Measurements from ENCODE around the gene CCDC93.
"Not testable (repeated sequence)": the region's sequence is repeated elsewhere in the genome, so short reads cannot be mapped to it uniquely, and the experiment has no call there.

Gene CCDC93

DNA sequence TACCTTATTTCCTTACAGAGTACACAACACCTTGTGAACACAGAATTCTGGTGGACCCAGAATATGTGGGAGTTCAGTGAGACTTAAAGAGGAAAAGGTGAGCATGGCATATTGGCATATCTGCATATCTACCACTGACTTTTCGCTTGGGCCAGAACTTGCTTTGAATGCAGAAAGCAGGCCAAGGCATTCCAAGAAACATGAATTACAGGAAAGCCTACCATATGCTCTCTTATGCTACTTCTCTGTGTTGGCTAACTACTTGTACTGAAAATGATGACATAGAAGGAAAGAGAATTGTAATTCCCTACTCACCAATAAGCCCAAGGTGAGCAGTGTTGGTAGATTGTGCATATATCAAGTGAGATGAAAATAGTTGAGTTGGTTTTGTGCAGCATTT, 31.4 kb upstream of the CCDC93 start:
- DNase-seq (ENCODE audit: low read depth, low spot score) = no peak

DNA sequence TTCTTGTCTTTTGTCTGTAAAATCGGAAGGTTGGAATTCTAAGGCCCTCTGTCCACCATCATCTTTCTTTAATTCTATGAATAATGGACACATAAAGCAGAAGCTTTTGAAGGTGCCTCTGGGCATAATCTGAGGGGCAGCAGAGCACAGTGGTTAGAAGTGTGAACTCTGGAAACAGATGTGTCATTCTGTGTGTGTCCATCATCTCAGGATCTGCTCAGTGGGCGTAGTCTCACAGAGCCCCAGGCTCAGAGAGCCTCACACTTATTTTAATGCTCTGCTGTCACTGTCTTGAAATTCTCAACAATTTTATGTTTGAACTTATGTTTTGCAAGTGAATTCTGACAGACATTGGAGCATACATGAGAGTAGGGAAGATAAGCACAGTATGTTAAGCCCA, 31.0 kb upstream of the CCDC93 start:
- DNase-seq (ENCODE audit: low read depth, low spot score) = no peak

DNA sequence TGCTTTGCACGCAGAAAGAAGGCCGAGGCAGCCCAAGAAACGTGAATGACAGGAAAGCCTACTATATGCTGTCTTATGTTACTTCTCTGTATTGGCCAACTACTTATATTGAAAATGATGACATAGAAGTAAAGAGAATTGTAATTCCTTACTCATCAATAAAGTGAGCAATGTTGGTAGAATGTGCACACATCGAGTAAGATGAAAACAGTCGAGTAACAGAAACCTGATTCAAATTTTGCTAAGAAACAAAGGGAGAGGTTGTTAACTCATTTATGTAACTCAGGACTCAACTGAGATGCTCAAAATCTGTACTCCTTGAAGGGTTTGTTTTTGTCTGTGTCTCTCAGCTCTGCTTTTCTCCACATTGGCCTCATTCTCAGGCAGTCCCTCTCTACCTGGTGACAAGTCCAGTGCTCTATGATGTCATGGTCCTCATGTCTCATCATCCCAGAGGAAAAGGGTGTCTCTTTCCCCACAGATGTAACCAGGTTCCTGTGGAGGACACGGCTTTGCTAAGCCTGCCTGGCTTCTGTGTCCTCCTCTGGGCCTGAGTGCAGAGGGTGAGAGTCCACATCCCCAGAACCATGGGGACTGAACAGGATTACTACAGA, 30.3 kb upstream of the CCDC93 start:
- DNase-seq (ENCODE audit: low read depth, low spot score) = no peak

DNA sequence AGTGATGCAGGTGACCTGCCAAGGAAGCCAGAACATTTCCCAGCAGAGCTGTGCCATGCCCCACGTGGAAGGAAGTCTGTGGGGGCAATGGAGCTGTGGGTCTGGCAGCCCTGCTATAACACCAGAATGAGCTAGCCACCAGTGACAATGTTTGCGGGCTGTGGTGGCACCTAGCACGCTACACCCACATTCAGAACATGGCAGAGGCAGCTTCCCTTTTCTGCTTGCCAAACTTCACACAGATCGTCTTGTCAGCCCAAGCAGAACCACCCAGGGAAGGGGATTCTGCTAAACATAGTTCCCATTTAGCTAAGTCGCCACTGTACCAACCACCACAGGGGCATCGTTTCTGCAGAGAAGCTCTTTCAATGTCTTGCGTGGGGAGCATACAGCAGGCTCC, 27.0 kb upstream of the CCDC93 start:
- no peak for DNase-seq (ENCODE audit: low read depth, low spot score)

DNA sequence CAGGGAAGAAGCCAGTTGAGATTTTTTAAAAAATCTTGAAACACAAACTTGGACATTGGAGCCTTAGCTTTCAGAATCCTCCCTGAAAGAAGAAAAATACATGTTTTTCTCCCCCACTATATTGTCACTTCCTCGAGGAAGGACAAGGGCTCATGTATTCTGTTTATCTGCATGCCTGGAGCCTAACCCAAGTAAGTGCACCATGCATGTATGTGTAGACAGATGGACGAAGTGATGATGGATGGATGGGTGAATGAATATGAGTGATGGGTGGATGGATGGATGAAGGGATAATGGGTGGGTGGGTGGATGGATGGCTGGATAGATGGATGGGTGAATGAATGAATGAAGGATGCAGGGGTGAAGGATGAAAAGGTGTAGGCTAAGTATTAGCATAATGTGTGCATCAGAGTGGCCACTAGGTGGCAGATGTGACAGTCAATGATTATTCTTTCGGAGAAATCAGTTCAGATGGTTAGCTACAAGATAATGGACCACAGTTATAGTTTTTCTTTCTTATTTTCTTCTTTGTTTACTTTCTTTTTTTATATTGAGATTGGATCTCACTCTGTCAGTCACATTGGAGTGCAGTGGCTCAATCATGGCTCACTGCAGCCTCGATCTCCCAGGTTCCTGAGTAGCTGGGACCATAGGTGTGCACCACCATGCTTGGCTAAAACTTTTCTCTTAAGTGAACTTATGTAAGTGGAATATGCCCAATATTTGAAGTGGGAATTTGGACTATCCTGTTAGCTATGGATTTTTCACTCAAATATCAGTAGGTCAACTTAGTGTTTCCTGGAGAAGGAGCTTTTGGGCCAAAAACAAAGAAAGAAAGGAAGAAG, 18.5 kb upstream of the CCDC93 start:
- no peak for DNase-seq (ENCODE audit: low read depth, low spot score)

DNA sequence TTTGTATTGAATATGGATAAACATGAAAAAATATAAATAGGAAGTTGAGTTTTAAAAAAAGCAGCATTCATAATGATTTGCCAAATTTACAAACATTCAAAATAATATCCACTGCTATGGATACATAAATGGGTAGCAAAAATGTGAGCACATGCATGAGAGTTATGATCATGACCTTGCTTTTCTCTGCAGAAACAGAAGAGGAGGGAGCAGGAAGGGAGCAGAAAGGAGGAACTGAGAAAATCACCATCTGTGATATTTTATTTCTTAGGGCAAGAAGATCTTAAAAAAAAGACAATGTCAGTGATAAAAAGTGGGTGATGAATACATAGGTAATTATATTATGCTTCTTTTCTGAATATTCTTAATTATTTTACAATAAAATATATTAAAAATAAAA, 17.7 kb upstream of the CCDC93 start:
- DNase-seq (ENCODE audit: low read depth, low spot score) = no peak

DNA sequence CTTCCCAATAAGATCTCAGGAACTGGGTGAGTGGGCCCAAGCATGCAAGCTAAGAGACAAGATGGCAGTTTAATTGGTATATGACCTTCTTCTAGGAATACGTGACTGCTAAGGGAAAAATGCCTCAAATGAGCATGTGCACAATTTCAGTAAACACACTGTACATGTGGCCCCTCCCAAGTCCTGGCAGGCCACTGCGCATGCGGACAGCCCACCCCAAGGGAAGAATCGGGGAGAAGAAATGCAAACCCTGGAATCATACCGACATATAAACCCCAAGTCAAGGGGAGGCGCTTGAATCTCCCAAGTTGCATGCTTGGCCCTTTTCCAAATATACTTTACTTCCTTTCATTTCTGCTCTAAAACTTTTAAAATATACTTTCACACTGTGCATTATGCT, 15.2 kb upstream of the CCDC93 start:
- DNase-seq (ENCODE audit: low read depth, low spot score) = no peak

DNA sequence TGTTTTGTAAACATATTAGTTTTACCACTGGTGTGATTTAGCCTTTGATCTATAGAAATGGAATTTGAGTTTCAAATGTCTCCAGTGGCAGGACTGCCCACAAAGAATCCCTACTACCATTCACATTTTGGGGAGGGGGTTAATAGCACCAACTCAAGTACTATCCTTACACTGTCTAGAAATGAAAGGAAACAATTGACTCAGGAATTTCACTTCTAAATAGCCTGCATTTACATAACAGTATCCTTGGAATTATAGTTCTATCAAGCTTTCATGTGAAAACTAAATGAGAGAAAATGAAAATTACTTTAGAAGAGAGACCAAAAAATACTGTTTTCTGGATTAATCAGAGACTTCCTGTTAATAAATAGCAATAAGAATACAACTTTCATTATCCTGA, 7.5 kb upstream of the CCDC93 start:
- no peak for DNase-seq (ENCODE audit: low read depth, low spot score)

DNA sequence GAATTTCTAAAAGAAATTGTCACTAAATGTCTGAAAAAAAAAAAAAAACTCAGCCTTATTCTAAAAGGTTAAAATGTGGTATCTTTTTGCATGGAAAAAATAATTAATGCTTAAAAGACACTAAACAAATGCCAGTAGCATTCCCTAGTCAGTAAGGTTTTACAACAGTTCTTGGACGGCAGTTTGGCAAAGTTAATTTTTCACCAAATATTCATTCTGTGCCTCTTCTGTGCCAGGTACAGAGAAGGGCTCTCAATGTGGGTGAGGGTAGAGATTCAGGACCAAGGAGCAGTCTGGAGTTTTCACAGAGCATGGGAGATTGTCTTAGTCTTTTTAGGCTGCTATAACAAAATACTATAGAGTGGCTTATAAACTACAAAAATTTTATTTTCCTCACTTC, 6.0 kb upstream of the CCDC93 start:
- no peak for DNase-seq (ENCODE audit: low read depth, low spot score)

DNA sequence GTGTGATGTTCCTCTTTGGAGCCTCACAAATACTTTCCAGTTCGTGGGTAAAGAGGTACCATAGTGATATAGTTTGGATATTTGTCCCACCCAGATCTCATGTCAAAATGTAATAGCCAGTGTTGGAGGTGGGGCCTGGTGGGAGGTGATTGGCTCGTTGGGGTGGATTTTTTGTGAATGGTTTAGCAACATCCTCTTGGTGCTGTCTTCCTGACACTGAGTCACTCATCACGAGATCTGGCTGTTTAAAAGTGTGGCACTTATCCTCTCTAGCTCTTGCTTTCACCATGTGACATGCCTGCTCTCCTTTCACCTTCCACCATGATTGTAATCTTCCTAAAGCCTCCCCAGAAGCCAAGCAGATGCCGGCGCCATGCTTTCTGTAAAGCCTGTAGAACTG, 3.0 kb upstream of the CCDC93 start:
- DNase-seq (ENCODE audit: low read depth, low spot score) = no peak

DNA sequence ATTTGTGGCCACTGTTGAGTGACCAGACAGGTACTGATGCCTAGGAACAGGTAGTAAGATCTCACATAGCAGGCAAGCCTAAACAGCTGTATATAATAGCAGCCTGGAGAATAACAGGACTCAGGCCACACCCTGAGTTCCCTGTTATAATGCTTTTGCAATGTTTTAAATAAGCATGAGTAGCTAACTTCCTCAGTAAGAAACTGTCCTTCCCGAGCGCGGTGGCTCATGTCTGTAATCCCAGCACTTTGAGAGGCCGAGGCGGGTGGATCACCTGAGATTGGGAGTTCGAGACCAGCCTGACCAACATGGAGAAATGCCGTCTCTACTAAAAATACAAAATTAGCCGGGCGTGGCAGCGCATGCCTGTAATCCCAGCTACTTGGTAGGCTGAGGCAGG, 1.9 kb upstream of the CCDC93 start:
- not testable (repeated sequence) for DNase-seq (ENCODE audit: low read depth, low spot score)

DNA sequence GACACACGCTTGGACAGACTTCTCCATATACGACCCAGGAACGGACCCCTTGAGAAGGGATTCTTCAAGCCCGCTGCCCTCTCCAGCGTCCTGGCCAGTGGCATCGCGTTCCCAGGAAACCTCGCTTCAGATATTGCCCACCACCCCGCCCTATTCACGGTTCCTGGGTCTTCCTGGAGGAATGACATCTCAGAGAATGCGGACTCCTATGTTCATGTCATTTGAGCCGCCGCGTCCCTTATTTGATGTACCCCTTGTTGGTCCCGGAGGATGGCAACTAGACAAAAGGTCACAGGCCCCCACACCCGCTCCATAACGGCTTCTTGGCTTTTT, 588 bp upstream of the CCDC93 start:
- no peak for DNase-seq (ENCODE audit: low read depth, low spot score)

DNA sequence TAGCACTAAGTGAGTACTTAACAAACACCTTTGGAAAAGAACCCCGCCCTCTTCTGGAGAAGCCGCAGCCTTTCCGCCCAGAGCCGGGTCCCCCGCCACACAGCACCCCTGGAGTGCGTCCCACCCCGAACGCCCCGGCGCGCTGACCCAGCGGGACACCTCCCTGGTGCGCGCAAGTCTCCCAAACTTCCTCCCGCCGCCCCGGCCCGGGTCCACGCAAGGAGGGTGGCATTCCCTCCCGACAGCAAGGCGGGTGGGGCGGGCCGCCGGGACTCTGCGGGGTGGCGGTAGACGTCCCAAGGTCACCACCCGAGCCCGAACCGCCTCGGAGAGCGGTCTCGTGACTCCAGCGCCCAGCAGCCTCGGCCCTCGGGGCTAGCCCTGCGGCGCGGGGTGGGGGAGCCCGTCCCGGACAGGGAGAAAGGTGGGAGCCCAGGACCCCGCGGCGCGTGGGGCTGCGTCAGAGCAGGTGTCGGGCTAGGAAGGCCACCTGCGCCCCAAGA, 598 bp downstream of the CCDC93 start:
- DNase-seq (ENCODE audit: low read depth, low spot score) = no peak

DNA sequence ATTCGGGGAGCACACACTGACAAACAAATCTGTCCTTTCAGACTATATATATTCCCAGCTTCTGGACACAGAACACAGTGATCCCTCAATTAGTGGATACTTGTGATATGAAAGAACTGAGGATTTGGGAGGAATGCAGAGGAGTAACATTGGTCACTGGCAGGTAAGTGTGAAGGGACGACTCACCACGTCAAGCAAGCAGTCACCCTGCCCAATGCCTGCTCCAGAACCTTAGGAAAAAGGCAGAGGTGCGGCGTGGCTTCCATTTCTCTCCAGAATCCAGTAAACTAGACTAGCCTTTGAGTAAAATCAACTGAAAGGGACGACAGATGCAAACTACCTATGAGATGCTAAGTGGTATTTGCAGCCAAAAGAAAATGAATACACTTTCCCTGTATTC, 1.1 kb downstream of the CCDC93 start:
- no peak for DNase-seq (ENCODE audit: low read depth, low spot score)

DNA sequence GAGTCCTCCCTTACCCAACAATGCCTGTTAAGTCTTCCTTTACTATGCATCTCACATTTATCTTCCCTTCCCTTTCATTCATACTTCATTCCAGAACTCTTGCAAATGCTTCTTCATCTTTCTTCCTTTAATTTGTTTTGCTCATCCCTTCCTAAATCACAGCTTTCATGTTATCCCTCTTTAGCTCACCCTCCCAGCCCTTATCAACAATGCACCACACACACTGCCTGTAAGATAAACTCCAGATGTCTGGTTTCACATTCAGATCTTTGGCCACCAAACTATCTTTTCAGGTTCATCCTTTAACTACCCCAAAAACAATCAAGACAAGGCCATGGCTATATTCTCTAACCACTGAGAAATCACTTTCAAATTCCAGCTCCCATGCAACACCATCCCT, 3.4 kb downstream of the CCDC93 start:
- DNase-seq (ENCODE audit: low read depth, low spot score) = no peak

DNA sequence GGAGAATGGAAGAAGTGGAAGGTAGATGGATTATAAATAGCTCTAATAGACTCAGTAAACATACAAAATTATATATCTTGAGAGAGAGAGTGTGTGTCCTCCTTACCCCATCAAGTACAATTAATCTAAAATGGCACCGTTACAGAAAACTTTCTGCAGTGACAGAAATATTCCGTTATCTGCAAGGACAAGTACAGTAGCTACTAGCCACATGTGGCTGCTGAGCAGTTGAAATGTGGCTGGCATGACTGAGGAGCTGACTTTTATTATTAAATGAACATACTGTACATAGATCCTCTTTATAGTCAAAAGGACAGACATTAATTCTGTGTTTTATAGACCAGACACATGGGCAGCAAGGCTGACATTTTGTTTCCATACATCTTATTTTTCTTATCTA, 7.0 kb downstream of the CCDC93 start:
- no peak for DNase-seq (ENCODE audit: low read depth, low spot score)

DNA sequence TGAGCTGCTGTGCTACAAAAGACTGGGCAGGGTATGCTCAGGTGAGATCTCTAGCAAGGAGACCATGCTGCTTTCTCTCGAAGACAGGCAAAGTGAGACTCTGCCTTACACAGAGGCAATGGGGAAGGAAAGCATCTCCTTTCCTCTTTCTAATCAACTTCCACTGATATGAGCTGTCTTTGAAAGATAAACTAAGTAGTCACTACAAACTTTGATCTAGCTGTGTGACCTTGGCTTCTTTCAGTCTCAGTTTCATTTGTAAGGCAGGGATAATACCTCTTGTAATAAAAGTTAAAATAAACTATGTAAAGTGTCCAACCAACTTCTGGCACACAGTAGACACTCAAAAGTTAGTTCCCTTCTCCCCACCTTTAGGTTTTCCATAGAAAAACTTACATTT, 7.5 kb downstream of the CCDC93 start:
- no peak for DNase-seq (ENCODE audit: low read depth, low spot score)

DNA sequence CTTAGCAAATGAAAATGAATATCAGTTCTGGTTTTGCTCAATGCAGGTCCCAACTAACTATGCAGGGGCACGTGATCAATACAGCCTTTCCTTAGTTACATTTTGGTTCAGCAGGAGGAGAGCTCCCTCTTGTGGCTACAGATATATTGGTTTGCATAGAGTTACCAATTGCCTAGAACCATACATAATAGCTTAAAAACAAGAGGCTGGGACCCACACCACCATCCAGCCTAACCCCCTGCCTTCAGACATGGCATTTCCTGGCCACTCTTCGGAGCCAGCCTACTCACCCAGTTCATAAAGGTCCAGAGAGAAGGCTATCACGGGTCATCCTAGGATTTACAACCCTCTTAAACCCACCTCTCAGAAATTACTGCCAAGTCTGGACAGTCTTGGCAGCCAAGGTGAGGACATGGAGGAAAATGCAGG, 10.5 kb downstream of the CCDC93 start:
- peak; percentile 65 for DNase-seq (ENCODE audit: low read depth, low spot score)

DNA sequence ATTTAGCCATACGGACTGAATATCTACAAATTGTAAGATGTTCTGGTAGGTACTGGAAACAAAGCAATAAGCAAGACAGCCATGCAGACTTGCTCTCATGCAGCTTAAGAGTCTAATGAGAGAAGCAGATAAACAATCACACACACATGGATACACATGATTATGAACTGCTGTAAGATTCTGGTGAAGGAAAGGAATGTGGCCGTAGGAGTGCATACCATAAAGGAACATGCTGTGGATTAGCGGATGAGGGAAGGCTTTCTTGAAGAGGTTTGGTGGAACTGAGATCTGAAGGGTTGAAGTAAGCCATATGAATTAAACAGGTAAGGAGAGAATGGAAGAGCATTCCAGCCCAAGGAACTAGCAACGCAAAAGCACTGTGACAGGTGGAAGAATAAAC, 13.8 kb downstream of the CCDC93 start:
- DNase-seq (ENCODE audit: low read depth, low spot score) = no peak

DNA sequence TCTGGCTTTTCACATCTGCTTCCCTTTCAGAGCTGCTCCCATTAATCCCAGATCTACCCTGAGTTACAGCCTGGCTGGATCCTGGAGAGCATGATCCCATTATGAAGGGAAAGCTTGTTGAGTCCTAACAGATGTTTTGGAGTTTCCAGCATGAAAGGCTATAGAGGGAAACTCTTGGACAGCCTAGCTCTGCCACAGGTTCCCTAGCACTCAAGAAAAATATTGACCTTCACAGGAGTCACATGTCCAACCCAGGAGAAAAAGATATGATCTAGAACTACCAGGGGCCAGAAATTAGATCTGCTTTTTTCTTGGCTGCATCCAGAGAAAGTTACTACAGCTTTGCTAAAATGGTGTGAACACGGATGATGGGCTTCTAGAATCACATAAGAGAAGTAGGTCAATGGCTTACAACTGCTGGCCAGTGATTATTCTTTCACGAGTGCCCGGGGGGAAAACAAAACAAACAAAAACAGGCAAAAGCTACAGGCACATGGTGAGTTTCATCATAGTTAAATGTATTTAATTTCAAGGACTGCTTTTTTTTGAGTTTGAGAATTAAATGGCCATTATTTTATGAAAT, 15.9 kb downstream of the CCDC93 start:
- no peak for DNase-seq (ENCODE audit: low read depth, low spot score)

DNA sequence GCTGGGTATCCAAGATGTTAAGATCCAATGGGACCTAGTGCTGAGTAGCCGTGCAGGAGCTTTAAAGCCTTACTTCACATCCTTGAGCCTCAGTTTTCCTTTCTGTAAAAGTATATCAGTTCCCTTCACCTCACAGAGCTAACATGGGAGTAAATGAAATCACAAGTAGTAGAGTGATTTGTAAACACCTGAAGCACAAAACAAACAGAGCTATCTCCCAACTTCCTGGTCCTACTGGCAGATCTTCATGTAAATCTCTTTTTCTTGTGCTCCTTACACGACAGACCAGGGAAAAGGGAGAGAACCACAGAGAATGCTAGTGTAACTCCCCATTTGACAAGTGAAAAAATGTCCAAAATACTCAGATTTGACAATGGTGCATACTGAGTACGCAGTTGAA, 17.3 kb downstream of the CCDC93 start:
- DNase-seq (ENCODE audit: low read depth, low spot score) = no peak

DNA sequence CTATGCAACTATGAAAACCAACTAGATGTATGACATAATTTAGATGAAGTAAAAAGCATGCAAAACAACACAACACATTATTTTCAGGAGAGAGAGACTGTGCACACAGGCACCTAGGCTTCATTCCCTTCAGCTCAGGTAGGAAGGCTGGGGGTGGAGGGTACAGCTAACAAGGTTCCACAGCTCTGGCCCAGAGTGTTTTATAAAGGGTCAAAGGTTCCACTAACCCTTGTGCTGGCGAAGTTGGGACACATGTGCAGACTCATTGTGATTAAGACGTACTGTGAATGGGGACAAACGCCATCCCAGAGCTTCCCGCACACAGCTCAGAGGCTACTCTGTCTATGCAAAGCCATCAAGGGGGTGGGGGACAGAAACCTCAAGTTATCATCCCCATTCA, 19.1 kb downstream of the CCDC93 start:
- no peak for DNase-seq (ENCODE audit: low read depth, low spot score)

DNA sequence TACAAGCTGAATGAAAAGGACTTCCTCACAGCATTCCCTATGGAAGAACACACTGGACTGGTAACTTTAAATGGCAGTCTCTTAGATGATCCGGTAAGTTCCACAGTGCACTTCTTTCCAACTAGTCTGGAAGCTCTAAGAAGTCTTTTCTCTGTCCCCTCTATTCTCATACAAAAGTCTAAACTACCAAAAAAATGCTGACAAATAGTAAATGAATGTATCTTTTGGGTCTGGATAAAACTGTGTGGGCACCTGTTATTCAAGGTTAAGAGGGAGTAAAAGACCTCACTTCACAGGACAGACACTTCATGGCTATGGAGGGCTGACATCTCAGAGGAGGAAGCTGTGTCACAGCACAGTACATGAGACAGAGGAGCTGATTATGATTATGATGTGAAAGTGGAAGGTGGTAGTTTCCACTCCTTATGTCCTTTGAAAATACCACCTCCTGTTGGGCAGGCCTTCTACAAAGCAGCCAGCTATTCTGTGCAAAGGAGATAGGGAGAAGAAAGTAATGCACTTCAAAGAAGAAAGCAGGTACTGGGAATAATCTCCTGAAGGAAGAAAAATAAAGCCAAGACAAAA, 23.9 kb downstream of the CCDC93 start:
- no peak for DNase-seq (ENCODE audit: low read depth, low spot score)

All from iPS DF 19.7 (cell line).